Activated naive CD4-positive, alpha-beta T cell treated with anti-CD3 and anti-CD28 coated beads, Interleukin-2, amount 50 U/mL, for 16 hours (primary cell): Measurements from ENCODE around the gene UTP18.

Experiments used
- DNase-seq: peaks from one replicate; pipeline ENCODE4 v3.0.0-alpha.2; 2020

Gene UTP18

GRCh38 chr17:51335883-51336822 is 75.8 kb downstream of the UTP18 start:
- no peak for DNase-seq

GRCh38 chr17:51341457-51341856 is 81.1 kb downstream of the UTP18 start:
- DNase-seq: no peak

DNA sequence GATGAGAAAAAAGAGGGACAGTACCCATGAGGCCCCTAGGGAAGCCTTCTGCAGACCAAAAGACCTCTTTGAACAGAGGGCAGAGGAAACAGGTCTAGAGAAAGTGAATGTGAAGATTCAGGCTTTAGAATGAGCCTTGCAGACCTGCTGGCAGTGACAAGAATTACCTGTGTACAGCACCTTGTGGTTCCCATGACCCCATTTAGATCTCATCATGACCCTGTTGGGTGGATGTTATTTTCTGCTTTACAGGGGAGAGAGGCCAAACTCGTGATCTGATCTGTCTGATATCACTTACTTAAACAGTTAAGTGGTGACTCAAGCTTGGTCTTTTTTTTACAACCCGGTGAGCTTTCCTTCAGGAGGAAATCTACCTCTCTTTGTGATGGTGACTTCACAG is 81.9 kb downstream of the UTP18 start:
- DNase-seq: no peak

DNA sequence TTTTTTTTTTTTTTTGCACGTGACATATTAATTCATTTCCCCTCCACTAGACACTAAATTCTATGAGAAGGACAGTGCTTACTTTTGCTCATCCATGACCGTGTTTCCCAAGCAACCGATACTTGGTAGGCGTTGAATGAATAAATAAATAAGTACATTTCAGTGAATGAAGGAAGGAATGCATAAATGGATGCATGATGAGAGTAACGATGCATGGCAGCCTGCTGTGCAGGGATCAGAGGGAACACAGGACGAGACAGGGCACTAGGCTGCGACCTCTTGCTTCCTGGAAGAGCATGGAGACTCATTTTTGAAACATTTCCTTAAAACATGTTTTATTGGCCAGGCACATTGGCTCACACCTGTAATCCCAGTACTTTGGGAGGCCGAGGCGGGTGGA is 84.2 kb downstream of the UTP18 start:
- DNase-seq: no peak

DNA sequence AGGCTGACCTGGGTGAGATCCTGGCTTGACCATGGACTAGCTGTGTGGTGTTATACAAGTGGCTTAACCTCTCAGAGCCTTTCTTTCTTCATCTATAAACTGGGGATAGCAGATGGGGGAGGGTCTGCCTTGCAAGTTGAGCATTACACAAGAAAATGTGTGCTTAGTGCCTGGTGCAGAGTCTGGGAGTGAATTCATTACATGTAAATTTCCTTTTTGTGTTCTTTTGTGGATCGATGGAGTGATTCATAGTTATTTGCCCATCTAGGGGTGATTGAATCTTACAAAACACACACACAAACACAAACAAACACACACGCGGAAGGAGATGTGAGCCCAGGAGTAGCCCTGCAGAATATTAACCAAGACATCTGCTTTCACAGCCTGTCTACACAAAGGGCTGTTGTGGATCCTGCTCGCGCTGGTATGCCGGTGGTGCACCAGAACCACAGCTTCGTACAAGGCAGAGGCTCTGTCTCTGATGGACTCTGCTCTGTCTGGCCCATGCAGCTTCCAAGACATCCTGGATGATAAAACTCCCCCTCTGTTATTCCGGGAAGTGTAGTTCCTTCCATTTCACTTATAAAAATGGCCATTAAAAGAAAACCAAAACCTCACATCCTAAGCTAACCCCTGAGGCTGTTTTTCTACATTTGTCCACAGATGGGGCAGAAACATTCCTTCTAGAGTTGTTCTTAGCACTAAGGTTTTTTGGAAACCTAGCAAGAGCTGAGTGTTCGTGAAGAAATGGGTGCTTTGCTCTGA is 86.1 kb downstream of the UTP18 start:
- no peak for DNase-seq
